DOHH2 (cell line): ENCODE measurements around the gene SGSH.

Experiments used
- H3F3A ChIP-seq: fragments of 200-600 bp; sonication (generic), shearing (Covaris generic); 2 replicates; pipeline ENCODE4 v1.6.0; 2016; ENCODE audit warnings: antibody characterized with exemption, mild to moderate bottlenecking; ENCODE audit not compliant: control insufficient read depth, insufficient read depth
- H3K27ac ChIP-seq: fragments of 200-600 bp; sonication (generic); 2 replicates; pipeline ENCODE4 v1.5.1; 2014; ENCODE audit warnings: low read depth, mild to moderate bottlenecking, low read length, moderate library complexity
- H3K27me3 ChIP-seq: fragments of 200-600 bp; sonication (generic); 2 replicates; pipeline ENCODE4 v1.6.1; 2014; ENCODE audit warnings: mild to moderate bottlenecking, low read length, mixed read lengths; ENCODE audit not compliant: control insufficient read depth
- H3K36me3 ChIP-seq: fragments of 200-600 bp; sonication (generic); 2 replicates; pipeline ENCODE4 v1.6.1; 2014; ENCODE audit warnings: mild to moderate bottlenecking, low read length, moderate library complexity, mixed read lengths; ENCODE audit not compliant: control insufficient read depth
- H3K4me1 ChIP-seq: fragments of 200-600 bp; sonication (generic); 2 replicates; pipeline ENCODE4 v1.6.1; 2014; ENCODE audit warnings: mild to moderate bottlenecking, low read length, mixed read lengths; ENCODE audit not compliant: control insufficient read depth
- H3K4me2 ChIP-seq: fragments of 200-600 bp; sonication (generic); 2 replicates; pipeline ENCODE4 v1.6.0; 2014; ENCODE audit warnings: mild to moderate bottlenecking, low read length, moderate library complexity
- H3K4me3 ChIP-seq: fragments of 200-600 bp; sonication (generic); 2 replicates; pipeline ENCODE4 v1.5.1; 2014; ENCODE audit warnings: mild to moderate bottlenecking, low read length, mixed read lengths
- H3K79me2 ChIP-seq: fragments of 200-600 bp; sonication (generic); 2 replicates; pipeline ENCODE4 v1.6.1; 2014; ENCODE audit warnings: mild to moderate bottlenecking, low read length, mixed read lengths; ENCODE audit not compliant: control insufficient read depth
- H3K9me2 ChIP-seq: fragments of 200-600 bp; sonication (generic); replicated peaks from 2 replicates; pipeline ENCODE4 v1.6.1; 2014; ENCODE audit warnings: mild to moderate bottlenecking, low read length, mixed read lengths; ENCODE audit not compliant: control insufficient read depth
- H3K9me3 ChIP-seq: fragments of 200-600 bp; sonication (generic); 2 replicates; pipeline ENCODE4 v1.6.1; 2014; ENCODE audit warnings: antibody characterized with exemption, low read length, mixed read lengths; ENCODE audit not compliant: control insufficient read depth, insufficient read depth
- H4K20me1 ChIP-seq: fragments of 200-600 bp; sonication (generic); 2 replicates; pipeline ENCODE4 v1.6.0; 2014; ENCODE audit warnings: low read depth, mild to moderate bottlenecking, antibody characterized with exemption, low read length, moderate library complexity; ENCODE audit not compliant: control insufficient read depth, insufficient read depth
- EZH2phosphoT487 ChIP-seq: fragments of 200-600 bp; sonication (generic); IDR thresholded peaks from 2 replicates; pipeline ENCODE4 v1.6.1; 2017; ENCODE audit warnings: borderline replicate concordance, mild to moderate bottlenecking, antibody characterized with exemption, low read length, moderate library complexity, mixed read lengths
- TF ChIP-seq, protein P1 (sequence below): fragments of 200-600 bp; sonication (generic); IDR thresholded peaks from one replicate; pipeline ENCODE4 v1.5.1; 2014; ENCODE audit warnings: antibody characterized with exemption, mild to moderate bottlenecking, low read depth, low read length; ENCODE audit not compliant: poor library complexity, severe bottlenecking

SGSH gene

DNA sequence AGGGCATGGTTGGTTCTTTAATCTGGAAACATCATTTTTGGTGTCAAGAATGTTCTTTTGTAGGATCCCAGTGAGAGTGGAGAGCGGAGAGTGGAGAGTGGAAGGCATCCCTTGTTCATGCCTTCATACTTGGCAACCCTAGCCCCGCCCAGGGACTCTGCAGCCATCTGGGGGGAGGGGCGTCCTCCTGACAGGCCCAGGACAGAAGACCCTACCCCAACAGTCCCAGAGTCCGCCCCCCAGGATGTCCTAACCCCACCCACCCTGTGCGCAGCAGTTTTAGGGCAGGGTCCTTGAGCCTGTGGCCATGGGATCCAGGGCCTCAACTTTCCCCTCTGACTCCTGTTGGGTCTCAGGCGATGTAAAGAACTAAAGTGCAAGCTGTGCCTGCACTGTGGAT is 4.5 kb upstream of the SGSH start:
- no peak overlapping the region for H3K4me2 ChIP-seq
- H3K4me3 ChIP-seq: no peak overlapping the region
- H3K27ac ChIP-seq: no peak overlapping the region
- peaks cover 14% of the 10 kb centered on the region for H3K27me3 ChIP-seq
- 0 out of 2 replicates have a peak, but pooled peaks cover 6% of the 10 kb centered on the region for H4K20me1 ChIP-seq
- no peak for TF ChIP-seq EZH2phosphoT487
- TF ChIP-seq, protein P1, sequence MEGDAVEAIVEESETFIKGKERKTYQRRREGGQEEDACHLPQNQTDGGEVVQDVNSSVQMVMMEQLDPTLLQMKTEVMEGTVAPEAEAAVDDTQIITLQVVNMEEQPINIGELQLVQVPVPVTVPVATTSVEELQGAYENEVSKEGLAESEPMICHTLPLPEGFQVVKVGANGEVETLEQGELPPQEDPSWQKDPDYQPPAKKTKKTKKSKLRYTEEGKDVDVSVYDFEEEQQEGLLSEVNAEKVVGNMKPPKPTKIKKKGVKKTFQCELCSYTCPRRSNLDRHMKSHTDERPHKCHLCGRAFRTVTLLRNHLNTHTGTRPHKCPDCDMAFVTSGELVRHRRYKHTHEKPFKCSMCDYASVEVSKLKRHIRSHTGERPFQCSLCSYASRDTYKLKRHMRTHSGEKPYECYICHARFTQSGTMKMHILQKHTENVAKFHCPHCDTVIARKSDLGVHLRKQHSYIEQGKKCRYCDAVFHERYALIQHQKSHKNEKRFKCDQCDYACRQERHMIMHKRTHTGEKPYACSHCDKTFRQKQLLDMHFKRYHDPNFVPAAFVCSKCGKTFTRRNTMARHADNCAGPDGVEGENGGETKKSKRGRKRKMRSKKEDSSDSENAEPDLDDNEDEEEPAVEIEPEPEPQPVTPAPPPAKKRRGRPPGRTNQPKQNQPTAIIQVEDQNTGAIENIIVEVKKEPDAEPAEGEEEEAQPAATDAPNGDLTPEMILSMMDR: no peak
- no peaks in the 10 kb centered on the region for H3K9me3 ChIP-seq
- H3K79me2 ChIP-seq: no peaks in the 10 kb centered on the region
- H3K9me2 ChIP-seq: no peaks in the 10 kb centered on the region
- no peaks in the 10 kb centered on the region for H3F3A ChIP-seq
- H3K4me1 ChIP-seq: peaks cover 5% of the 10 kb centered on the region
- H3K36me3 ChIP-seq: no peaks in the 10 kb centered on the region

DNA sequence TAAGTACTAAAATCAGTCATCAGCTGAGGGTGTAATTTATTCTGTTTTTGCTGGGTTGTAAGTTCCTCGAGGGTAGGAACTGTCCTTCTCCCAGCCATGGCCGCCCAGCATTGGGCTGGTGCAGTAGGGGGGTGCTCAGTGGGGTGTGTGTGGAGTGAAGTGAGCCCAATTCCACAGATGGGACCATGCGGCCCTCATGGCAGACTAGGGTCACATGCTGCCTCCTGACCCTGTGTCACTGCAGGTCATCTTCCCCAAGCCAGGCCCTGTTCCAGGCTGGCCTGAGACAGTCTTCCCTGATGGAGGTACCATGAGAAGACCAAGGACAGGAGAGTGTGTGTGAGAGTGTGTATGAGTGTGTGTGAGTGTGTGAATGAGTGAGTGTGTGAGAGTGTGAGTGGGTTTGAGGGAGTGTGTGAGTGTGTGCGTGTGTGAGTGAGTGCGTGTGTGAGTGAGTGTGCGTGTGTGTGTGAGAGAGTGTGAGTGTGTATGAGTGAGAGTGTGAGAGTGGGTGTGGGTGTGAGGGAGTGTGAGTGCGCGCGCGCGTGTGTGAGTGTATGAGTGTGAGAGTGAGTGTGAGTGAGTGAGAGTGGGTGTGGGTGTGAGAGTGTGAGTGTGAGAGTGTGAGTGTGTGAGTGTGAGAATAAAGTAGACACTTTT is 3.8 kb upstream of the SGSH start:
- no peaks in the 10 kb centered on the region for H3K9me2 ChIP-seq
- H4K20me1 ChIP-seq: 0 out of 2 replicates have a peak, but pooled peaks cover 6% of the 10 kb centered on the region
- no peak overlapping the region for H3K4me3 ChIP-seq
- H3K27ac ChIP-seq: no peak overlapping the region
- H3K4me1 ChIP-seq: peaks cover 13% of the 10 kb centered on the region
- no peaks in the 10 kb centered on the region for H3F3A ChIP-seq
- TF ChIP-seq EZH2phosphoT487: no peak
- TF ChIP-seq, protein P1: no peak
- no peak overlapping the region for H3K4me2 ChIP-seq
- peaks cover 14% of the 10 kb centered on the region for H3K27me3 ChIP-seq
- no peaks in the 10 kb centered on the region for H3K36me3 ChIP-seq
- no peaks in the 10 kb centered on the region for H3K79me2 ChIP-seq
- H3K9me3 ChIP-seq: no peaks in the 10 kb centered on the region

DNA sequence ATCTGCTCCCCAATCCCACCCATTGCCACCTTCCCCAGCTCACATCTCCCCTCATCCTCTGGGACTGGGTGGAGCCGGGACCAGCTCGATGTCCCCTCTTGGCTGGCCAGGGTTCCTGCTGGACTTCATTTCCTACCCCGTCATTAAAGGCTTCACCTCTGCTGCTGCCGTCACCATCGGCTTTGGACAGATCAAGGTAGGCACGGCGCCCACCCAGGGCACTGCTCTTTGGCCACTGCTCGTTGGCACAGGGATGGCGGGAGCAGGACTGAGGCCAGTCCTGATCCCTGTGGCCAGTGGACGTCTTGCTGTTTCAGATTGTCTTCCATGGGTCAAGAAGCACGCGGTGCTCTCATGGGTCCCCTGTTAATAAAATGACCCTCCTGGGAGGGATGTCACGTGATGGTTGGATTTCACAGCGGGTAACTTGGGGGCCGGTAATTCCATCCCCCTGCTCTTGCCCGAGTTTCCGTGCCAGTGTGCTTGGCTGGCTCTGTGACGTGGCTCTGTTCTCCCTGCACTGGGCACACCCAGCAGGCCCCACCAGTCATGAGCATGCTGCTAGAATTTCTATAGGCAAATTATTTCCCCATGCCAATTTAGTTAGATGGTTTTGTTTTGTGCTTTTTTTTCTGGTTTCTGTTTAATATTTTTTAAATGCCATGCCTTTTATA is 3.1 kb upstream of the SGSH start:
- H3K4me2 ChIP-seq: no peak overlapping the region
- H3K27me3 ChIP-seq: peaks cover 14% of the 10 kb centered on the region
- no peak overlapping the region for H3K27ac ChIP-seq
- H3K79me2 ChIP-seq: no peaks in the 10 kb centered on the region
- H3K9me3 ChIP-seq: no peaks in the 10 kb centered on the region
- 0 out of 2 replicates have a peak, but pooled peaks cover 6% of the 10 kb centered on the region for H4K20me1 ChIP-seq
- TF ChIP-seq, protein P1: no peak
- no peak for TF ChIP-seq EZH2phosphoT487
- no peaks in the 10 kb centered on the region for H3K9me2 ChIP-seq
- H3K4me3 ChIP-seq: no peak overlapping the region
- peaks cover 19% of the 10 kb centered on the region for H3K4me1 ChIP-seq
- H3F3A ChIP-seq: no peaks in the 10 kb centered on the region
- H3K36me3 ChIP-seq: no peaks in the 10 kb centered on the region
